HG03103 (cell line): Measurements from ENCODE around the gene PHETA1.
A peak's percentile ranks its signal among the peaks of the same experiment; 100 is the strongest.
"Not testable (repeated sequence)": the region's sequence is repeated elsewhere in the genome, so short reads cannot be mapped to it uniquely, and the experiment has no call there.

Experiments
- ATAC-seq: cut with Tn5 transposase; IDR thresholded peaks from one replicate; pipeline ENCODE4 v1.9.1; 2021; ENCODE audit warnings: low read depth; ENCODE audit not compliant: unreplicated experiment

PHETA1 gene

DNA sequence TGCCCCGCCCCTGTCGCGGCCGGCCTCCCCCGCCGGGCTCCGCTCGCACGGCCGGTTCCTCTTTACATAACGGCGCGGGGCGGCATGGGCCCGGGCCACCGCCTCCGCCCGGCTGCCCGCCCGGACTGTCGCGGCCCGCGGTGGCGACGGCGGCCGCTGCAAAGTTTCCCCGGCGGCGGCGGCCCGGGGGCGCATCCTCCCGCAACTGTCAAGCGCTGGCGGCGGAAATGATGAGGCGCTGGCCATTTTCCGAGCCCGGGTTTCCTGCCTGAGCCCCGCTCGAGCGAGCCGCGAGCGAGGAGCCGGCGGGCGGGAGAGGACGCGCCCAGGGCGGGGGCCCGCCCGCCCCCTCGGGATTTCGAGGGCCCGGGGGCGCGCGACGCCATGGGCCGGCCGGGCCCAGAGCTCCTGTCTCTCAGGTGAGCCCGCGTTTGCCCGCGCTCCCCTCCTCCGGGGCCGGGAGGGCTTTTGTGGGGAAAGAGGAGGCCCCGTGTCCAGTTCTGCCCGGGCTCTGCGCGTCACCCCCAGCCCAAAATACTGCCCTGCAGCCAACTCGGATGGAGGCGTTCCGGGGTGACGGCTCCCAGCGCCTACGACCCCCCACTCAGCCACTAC, 37.1 kb upstream of the PHETA1 start, which contains the start of gene SH2B3:
Gene SH2B3 (plus strand): TSS at position 65 of the 615 bp plus-strand sequence. CDS start 12,223 bp downstream, outside the sequence.
- peak; percentile 5 for ATAC-seq

DNA sequence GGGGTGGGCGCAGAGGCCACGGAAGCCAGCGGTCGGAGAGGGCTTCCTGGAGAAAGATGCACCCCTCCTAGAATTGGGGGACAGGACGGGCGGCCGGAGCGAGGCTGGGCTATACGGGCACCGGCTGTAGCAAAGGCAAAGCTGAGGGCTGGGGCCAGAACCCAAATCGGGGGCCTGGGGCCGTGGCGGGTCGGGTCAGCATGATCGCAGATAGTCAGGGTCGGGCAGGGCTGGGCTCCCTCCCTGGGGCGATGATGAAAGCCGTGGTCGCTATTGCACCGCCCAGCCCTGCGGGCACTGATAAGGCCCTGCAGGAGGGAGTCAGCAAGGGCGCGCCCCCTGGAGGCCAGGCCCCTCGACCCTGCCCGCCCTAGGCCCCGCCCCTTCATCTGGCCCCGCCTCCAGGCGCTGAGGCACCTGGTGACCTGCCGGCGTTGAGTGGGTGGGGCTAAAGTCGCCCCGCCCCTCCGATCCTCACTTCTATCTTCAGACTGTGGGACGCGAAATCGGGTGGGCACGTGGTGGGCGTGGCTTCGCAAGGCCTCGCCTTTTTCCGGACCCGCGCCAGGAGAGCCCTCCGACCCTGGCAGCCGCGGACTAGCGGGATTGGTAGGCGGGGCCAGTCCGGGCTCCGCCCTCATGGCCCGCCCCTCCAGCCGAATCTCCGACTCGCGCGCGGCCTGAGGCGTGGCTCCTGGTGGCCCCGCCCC, 36.4 kb upstream of the PHETA1 start:
- peak; percentile 49 for ATAC-seq

DNA sequence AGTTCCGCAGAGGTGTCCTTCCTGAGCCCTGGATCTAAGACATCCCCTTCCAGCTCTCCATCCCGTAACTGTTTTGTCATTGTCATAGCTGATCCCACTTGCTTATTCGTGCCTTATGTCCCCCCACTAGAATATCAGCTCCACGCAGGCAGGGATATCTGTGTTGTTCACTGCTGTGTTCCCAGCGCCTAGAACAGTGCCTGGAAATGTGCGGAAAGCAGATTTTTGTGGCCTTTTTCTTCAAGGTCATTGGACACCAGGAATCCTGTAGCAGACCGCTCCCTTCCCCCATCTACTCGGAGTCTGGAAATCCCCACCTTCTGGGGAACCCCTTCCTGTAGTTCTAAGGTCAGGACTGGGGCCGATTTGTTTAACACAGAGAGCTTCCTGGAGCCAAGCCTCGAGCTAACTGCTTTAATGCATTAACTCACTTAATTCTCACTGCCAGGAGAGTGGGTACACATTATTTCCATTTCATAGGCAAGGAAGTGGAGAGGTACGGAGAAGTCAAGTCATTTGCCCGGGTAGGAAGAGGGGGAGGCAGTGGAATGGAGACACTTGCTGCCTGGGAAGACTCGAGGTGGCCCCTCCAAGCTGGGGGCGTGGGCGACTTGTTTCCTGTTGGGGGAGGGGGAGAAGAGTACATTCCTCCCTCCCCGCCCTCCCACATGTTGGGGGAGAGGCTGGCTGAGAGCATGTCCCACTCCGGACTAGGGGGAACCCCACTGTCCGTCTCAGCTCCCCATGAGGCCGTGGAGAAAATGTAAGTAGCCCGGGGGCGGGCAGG, 35.7 kb upstream of the PHETA1 start:
- ATAC-seq: no peak

DNA sequence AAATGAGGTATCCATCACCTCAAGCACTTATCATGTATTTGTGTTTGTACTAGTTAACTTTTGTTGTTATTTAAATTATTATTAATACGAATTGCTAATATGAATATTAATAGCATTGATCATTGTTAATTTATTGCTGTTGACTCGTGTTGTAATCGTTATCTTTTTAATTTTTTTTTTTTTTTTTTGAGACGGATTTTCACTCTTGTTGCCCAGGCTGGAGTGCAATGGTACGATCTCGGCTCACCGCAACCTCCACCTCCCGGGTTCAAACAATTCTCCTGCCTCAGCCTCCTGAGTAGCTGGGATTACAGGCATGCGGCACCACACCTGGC, 33.6 kb upstream of the PHETA1 start:
- ATAC-seq: not testable (repeated sequence)

DNA sequence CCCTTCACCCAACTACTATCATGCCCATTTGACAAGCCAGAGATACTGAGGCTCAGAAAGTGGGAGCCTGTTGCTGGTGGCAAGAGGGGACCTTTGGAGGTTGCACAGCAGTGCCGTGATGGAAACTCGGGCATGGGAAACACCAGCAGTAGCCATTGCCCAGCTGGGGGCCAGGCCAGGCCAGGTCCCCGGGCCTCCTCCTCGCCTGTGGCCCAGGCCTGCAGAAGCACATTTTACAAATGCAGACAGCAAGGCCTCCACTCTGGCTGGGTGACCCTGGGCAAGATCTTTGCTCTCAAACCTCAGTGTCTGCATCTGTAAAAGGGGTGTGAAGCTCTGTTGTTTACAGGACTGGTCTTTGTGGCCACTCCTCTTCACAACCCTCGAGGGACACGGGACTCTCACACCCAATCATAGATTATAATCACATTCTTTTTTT, 32.3 kb upstream of the PHETA1 start:
- ATAC-seq: no peak

DNA sequence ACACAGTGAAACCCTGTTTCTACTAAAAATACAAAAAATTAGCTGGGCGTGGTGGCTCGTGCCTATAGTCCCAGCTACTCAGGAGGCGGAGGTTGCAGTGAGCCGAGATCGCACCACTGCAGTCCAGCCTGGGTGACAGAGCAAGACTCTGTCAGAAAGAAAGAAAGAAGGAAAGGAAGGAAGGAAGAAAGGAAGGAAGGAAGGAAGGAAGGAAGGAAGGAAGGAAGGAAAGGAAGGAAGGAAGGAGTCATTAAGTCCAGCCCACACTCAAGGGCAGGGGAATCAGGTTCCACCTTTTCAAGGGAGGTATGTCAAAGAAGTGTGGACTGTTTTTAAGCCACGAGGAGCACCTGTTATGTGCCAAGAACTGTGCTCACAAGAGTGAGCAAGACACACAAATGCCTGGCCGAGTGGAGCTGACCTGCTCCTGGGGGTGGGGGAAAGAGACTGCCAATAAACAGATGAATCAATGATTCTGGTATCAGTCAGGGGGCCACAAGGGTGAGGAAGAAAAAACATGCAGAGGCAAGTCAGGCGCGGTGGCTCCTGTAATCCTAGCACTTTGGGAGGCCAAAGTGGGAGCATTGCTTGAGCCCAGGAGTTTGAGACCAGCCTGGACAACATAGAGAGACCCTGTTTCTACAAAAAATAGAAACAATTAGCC, 31.0 kb upstream of the PHETA1 start:
- ATAC-seq: not testable (repeated sequence)

DNA sequence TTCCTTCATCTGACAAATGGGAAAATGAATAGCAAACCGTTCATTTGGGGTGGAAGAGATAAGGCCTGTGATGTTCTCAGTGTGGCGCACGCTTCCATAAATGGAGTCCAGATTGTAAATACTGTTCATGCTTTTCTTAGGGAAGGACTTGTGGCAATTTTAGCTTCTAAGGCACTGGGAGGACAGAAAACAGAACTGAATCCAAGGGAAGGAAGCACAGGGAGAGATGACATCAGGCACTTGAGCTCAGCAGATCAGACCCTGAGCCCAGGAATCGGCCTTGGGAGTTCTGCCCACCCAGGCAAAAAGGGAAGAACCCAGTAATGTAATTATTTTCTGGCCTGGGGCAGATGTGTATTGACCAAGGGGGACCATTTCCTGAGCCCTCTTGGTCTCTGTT, 29.6 kb upstream of the PHETA1 start:
- ATAC-seq: no peak

DNA sequence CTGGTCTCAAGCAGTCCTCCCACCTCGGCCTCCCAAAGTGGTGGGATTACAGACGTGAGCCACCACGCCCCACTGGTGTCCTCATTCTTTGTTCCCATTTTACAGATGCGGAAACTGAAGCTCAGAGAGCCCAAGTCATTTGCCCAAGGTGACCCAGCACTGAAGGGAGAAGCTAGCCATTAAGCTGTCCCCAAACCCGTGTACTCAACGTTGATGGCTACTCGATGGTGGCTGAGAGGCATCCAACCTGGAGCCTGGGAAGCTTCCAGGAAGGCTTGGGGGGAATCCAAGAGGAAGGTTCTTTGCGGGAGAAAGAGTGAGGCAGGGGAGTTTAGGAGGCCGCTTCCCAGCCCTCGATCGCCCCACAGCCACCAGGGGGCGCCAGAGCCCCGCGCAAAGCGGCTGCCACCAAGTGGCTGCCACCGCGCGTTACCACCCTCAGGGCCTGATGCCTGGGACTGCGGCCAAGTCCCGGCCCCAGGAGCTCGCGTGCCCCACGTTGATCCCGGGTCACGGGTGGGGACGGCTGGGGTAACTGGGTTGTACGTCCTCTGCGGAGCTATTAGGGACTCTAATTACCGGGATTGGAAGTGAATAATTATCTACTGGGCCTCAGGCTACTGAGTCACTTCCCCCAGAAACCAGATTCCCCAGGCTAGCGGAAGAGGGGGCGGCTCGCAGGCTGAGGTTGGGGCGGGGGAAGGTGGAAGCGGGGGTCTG, 28.0 kb upstream of the PHETA1 start:
- no peak for ATAC-seq

DNA sequence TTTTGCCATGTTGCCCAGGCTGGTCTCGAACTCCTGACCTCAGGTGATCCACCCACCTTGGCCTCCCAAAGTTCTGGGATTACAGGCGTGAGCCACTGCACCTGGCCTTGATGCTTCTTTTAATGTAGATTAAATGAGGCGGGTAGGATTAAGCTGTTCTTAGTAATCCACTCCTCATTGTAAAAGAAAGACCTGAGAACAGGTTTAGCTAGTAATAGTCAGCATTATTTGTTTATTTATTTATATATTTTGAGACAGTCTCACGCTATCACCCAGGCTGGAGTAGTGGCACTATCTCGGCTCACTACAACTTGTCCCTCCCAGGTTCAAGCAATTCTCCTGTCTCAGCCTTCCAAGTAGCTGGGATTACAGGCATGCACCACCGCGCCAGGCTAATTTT, 27.4 kb upstream of the PHETA1 start:
- not testable (repeated sequence) for ATAC-seq

DNA sequence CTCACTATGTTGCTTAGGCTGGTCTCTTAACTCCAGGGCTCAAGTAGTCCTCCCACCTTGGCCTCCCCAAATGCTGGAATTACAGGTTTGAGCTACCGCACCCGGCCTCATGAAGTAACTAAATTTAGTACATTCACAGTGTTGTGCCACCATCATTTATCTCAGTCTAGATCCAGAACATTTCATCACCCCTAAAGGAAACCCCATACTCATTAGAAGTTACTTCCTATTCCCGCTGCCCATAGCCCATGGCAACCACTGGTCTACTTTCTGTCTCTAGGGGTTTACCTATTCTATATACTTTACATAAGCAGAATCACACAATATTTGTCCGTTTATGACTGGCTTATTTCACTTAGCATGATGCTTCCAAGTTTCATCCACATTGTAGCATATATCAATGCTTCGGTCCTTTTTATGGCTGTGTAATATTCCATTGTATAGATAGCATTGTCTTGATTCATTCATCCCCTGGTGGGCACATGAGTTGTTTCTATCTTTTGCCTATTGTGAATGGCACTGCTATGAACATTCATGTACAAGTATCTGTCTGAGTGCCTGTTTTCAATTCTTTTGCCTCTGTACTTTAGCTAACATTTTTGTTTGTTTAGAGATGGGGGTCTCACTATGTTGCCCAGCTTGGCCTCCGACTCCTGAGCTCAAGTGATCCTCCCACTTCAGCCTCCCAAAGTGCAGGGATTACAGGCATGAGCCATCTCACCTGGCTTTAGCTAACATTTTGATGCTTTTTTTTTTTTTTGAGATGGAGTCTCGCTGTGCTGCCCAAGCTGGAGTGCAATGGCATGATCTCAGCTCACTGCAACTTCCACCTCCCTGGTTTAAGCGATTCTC, 26.7 kb upstream of the PHETA1 start:
- ATAC-seq: no peak

DNA sequence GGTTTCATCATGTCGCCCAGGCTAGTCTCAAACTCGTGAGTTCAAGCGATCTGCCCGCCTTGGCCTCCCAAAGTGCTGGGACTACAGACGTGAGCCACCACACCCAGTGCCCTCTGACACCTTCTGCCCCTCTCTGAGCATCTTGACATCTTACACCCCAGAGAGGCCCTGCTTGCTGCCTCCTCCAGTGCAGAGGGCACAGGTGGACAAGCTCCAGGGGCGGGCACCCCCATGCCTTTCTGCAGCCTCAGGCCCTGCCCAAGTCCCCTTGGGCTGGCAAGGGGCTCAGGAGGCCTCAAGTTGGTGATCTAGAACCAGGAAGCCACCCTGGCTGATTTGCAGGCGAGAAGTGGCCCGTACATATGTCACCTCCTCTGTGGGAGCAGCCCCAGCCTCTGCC, 25.6 kb upstream of the PHETA1 start:
- ATAC-seq: no peak

DNA sequence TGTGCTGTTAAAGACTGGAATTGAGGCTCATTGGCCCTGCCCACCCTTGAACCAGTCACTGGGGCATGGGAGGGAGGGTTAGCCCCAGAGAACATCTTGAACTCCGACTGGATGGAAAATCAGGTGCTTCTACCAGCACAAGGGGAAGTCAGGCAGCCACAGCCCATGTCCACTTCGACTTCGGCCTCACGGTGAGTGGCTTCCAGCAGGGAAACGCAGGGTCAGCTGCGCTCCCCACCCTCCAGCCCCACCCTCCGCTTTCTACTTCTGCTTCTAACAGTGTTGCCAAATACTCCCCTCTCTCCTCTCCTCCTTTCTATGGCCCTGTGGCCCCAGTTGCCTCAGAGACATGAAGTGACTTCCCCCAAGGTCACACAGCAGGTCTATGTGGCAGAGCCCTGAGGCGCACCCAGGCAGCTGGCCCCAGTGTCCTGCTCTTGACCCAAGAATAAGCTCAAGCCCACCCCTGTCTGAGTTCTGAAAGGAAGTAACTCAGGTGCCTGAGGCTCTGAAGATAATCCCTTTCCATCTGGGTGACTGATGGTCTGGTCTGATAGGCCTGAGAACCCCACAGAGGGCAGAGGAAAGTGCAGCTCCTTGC, 24.9 kb upstream of the PHETA1 start:
- no peak for ATAC-seq

DNA sequence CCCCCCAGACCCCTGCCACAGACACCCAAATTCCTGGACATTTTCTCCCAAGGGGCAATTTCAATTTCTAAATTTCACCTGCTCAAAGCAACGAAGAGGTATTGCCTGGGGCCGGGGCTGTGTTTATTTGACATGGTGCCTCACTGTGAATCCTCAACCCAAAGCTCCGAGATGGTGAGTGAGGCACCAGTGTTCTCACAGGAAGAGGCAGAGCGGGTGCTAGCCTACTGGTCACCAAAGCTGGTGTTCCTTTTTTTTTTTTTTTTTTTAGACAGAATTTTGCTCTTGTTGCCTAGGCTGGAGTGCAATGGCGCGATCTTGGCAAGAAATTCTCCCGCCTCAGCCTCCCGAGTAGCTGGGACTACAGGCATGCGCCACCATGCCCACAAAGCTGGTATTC, 22.0 kb upstream of the PHETA1 start:
- ATAC-seq: no peak

DNA sequence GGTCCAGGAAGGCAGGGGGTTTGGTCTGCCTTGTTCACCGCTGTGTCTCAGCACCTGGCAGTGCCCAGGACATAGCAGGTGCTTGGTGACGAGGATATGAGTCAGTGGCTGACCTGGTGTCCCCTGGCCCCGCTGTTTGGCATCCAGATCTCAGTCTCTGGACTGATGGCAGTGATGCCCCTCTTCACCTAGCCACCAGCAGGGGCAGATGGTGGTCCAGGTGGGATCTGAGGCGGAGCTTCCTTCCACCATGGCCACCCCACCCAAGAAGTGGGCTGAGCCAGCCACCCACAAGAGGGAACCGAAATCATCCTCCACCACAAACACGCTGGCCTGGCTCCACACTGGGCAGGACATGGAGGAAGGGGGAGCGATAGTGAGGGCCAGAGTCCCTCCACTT, 20.7 kb upstream of the PHETA1 start:
- no peak for ATAC-seq

DNA sequence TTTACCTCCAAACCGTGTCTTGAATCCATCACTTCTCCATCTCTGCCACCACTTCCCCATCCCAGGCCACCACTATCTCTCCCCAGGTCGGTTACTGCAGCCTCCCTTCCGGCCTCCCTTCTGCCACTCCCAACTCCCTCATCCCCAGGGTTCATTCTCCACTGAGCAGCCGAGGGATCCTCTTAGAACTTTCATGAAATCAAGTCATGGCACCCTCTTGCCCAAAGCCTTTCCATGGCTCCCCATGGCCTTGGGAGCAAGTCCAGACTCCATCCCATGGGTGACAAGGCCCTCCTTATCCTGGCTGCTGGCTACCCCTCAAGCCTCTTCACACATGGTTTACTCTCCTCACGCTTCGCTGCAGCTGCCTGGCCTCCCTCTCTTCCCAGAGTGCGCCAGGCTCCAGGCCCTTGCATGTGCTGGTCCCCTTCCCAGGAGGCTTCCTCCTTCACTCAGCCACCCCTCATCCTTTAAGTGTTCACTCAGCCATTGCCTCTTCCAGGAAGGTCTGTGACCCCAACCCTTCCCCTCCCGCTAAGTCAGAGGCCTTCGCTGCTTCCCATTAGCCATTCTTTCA, 18.9 kb upstream of the PHETA1 start:
- no peak for ATAC-seq

DNA sequence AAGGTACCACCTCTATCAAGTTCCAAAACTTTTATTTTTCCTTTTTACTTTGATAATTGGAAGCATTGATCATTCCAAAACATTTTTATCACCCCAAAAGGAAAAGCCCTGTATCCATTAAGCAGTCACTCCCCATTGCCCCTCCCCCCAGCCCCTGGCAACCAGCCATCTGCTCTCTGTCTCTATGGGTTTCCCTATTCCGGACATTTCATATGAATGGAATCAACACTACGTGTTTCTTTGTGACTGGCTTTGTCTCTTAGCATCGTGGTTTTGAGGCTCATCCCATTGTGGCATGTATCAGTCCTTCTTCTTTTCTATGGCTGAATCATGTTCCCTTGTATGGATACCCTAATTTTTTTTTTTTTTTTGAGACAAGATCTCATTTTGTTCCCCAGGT, 18.0 kb upstream of the PHETA1 start:
- ATAC-seq: no peak

DNA sequence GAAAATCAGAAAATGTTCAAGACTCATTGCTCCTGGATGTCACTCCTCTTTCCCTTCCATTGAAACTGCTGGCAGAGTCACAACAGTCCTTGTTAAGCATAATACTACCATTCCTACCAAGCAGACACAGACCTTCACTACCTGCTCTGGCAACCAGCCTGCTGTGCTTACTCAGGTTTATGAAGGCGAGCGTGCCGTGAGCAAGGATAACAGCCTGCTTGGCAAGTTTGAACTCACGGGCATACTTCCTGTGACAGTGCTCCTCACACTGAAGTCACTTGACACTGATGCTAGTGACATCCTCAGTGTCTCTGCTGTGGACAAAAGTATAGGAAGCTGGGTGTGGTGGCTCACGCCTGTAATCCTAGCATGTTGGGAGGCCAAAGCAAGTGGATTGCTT, 15.7 kb upstream of the PHETA1 start:
- ATAC-seq: no peak

DNA sequence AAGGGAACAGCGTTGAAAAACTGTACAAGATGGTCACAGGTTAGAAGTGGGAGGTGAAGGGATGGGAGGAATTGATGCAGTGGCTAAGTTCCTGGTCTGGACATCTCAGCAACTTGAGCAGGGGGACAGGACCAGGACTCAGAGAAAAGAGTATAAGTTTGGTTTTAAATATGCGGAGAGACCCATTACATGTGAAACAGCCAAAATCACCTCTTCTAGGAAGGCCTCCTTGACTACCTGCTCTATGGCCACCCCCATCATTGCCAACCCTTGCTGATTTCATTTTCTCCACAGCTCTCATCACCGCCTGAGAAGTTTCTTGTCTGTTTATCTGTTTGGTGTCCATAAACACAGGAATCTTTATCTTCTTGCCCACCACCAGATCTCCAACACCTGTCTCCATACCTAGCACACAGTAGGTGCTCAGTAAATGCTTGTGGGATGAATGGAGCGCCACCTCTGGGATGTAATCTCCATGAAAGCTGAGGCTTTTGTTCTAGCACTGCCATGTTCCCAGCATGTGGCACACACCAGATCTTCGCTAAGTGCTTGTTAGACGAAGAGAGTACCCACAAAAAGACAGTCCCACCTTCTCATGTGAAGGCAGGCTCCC, 11.2 kb upstream of the PHETA1 start:
- ATAC-seq: no peak
